Measurements from ENCODE around the gene ST3GAL5.
"Not testable (repeated sequence)": the region's sequence is repeated elsewhere in the genome, so short reads cannot be mapped to it uniquely, and the experiment has no call there.

ST3GAL5 gene

GRCh38 chr2:85852152-85852840 is 36.5 kb downstream of the ST3GAL5 start:
- peaks cover 9% of the 10 kb centered on the region for H3K9me3 Mint-ChIP-seq (ENCODE audit: low read depth)
- H3K36me3 Mint-ChIP-seq, result peaks cover 13% of the 10 kb centered on the region
- H3K27me3 Mint-ChIP-seq, result no peaks in the 10 kb centered on the region

GRCh38 chr2:85851253-85852151 is 37.3 kb downstream of the ST3GAL5 start:
- H3K9me3 Mint-ChIP-seq (ENCODE audit: low read depth), result peaks cover 9% of the 10 kb centered on the region
- H3K4me1 Mint-ChIP-seq (ENCODE audit: low read depth), result peaks cover 69% of the 10 kb centered on the region
- no peaks in the 10 kb centered on the region for H3K27me3 Mint-ChIP-seq
- H3K27ac Mint-ChIP-seq, result peak overlapping the region; percentile 99
- H3K36me3 Mint-ChIP-seq, result peaks cover 16% of the 10 kb centered on the region
- peak overlapping the region; percentile 82 for H3K4me3 Mint-ChIP-seq

More at GRCh38 chr2:85852152-85852840, 36.5 kb downstream of the ST3GAL5 start:
- peaks cover 64% of the 10 kb centered on the region for H3K4me1 Mint-ChIP-seq (ENCODE audit: low read depth)
- H3K4me3 Mint-ChIP-seq, result peak overlapping the region; percentile 82
- H3K27ac Mint-ChIP-seq, result peak overlapping the region; percentile 99

DNA sequence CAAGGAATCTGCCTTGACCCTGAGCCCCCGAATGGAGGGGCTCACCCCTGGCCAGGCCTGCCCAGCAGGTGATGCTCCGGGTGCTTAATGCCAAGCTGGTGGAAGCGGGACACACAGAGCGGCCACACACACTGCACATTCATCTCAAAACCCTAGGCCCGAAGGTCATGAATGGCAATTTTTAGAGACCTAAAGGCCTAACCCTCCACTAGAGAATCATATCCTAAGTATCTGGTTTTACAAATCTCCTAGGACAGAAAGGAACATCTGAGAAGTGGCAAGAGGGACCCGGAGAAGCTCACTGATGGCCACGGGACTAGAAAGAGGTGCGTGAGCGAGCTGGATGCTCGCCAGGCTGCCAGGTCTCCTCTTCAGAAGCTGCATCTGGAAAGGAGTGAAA is 38.3 kb downstream of the ST3GAL5 start:
- Mint-ChIP-seq H3K9me3 (ENCODE audit: low read depth) (peaks cover 6% of the 10 kb centered on the region), H3K36me3 (peaks cover 17% of the 10 kb centered on the region), H3K4me1 (ENCODE audit: low read depth) (peaks cover 73% of the 10 kb centered on the region), H3K27ac (peak overlapping the region; percentile 99), H3K27me3 (no peaks in the 10 kb centered on the region), H3K4me3 (peak overlapping the region; percentile 10)

DNA sequence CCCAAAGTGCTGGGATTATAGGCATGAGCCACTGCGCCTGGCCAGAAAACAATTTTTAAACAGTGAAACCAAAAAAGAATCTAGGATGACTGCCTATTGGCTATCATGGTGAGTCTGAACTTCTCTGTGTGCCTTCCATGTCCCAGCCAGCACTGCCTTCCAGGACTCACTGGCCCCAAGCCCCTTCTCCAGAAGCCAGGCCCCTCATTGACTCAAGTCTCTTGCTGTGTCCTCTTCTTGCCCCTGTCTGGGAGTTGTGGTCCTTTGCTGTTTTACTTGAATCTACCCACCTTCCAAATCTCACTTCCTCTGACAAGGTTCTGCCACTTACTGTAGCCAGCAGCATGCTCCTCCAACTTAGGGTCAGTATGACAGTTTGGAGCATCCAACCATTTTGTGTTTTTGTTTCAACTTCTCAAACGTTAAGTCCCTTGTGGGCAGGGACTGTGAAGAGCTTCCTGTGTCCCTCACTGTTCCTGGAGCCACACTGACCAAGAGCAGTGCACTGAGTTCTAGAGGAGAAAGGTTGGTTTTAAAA is 41.7 kb downstream of the ST3GAL5 start:
- peaks cover 24% of the 10 kb centered on the region for H3K36me3 Mint-ChIP-seq
- no peak overlapping the region for H3K4me3 Mint-ChIP-seq
- peaks cover 40% of the 10 kb centered on the region for H3K4me1 Mint-ChIP-seq (ENCODE audit: low read depth)

DNA sequence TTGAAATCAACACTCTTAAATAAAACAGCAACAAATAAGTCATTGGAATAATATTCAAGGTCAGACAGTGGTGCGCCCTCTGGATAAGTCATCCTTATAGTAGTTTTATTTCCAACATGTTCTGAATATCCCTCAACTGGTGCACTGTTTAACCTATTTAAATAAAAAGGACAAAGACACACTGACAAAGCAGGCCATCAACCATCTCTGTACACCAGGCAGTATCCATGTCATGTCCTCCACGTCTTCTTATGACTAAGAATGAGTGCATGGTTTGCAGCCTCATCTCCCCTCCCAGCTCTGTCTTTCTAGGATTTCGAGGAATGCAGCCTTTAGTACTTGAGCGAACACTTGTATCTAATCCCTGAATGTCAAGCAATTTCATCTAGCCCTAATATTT is 42.4 kb downstream of the ST3GAL5 start:
- Mint-ChIP-seq H3K36me3 (peaks cover 28% of the 10 kb centered on the region), H3K27ac (peak overlapping the region; percentile 73), H3K9me3 (ENCODE audit: low read depth) (no peaks in the 10 kb centered on the region), H3K4me3 (no peak overlapping the region), H3K27me3 (no peaks in the 10 kb centered on the region), H3K4me1 (ENCODE audit: low read depth) (peaks cover 32% of the 10 kb centered on the region)

More for the DNA sequence above, 41.7 kb downstream of the ST3GAL5 start:
- Mint-ChIP-seq H3K27ac (peak overlapping the region; percentile 73), H3K27me3 (no peaks in the 10 kb centered on the region), H3K9me3 (ENCODE audit: low read depth) (no peaks in the 10 kb centered on the region)

- H3K27ac Mint-ChIP-seq, result no peak overlapping the region
- H3K9me3 Mint-ChIP-seq (ENCODE audit: low read depth), result no peaks in the 10 kb centered on the region
- H3K4me3 Mint-ChIP-seq, result no peak overlapping the region
- peaks cover 22% of the 10 kb centered on the region for H3K4me1 Mint-ChIP-seq (ENCODE audit: low read depth)
- H3K27me3 Mint-ChIP-seq, result no peaks in the 10 kb centered on the region
- peaks cover 26% of the 10 kb centered on the region for H3K36me3 Mint-ChIP-seq
These were observed 44.3 kb downstream of the ST3GAL5 start for GRCh38 chr2:85844486-85844885.

DNA sequence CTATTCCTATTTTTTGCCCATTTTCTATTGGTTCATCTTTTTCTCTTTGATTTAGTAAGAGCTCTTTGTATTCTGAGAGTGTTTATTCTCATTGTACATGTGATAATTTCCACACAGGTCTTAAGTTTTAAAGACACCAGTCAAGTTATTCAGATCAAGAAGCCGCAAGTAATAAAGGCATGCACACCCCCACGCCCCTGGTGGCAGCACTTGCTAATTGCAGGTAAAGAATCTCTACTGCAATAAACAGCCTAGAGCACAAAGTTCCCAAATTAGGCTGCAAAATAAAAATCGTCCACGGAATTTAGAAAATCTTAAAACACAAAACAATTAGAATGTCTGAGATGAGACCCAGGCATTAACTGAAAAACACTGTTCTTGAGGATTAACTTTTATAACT is 45.2 kb downstream of the ST3GAL5 start:
- H3K36me3 Mint-ChIP-seq, result peaks cover 26% of the 10 kb centered on the region

DNA sequence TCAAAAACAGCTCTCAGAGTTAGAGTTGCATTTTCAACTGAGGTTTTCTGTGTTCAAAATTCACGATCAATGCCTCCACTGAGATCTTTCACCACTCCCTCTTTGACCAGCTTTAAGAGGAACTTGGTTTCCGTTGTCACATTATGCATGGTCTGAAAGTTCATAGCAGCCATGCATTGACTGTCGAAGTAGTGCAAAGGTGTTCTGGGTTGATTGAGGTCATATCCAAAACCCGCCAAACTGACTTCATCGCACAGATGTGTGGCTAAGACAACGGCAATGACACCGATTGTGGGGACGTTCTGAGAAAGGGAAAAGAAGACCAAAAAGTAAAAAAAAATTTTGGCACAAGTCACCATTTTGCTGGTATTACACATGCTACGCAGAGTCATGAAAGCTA is 48.7 kb downstream of the ST3GAL5 start:
- Mint-ChIP-seq H3K27ac (peak overlapping the region; percentile 83), H3K9me3 (ENCODE audit: low read depth) (no peaks in the 10 kb centered on the region), H3K4me1 (ENCODE audit: low read depth) (peaks cover 11% of the 10 kb centered on the region), H3K4me3 (no peak overlapping the region), H3K27me3 (no peaks in the 10 kb centered on the region), H3K36me3 (peaks cover 17% of the 10 kb centered on the region)

More for the DNA sequence above, 45.2 kb downstream of the ST3GAL5 start:
- Mint-ChIP-seq H3K4me3 (no peak overlapping the region), H3K27me3 (no peaks in the 10 kb centered on the region), H3K4me1 (ENCODE audit: low read depth) (peaks cover 26% of the 10 kb centered on the region), H3K9me3 (ENCODE audit: low read depth) (no peaks in the 10 kb centered on the region), H3K27ac (peak overlapping the region; percentile 11)

DNA sequence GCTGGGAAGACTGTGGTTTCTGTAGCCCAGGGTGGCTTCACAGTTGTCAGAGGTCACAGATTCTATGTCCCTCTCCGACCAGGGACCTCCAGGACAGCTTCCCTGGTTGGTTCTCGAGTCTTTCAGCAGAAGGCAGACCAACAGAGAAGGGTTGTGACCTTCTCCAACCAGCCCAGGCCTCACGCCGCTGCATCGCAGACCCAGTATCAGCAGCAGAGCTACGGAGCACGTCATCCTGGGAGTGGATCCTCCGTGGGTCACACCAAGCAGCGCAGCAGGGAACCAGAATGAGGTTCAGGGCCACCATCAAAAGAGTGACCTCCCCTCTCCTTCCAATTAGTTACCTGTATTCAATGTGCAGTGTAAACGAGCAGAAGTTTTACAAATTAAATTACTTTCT is 49.3 kb downstream of the ST3GAL5 start:
- Mint-ChIP-seq H3K4me1 (ENCODE audit: low read depth) (peaks cover 11% of the 10 kb centered on the region), H3K36me3 (peaks cover 13% of the 10 kb centered on the region), H3K4me3 (no peak overlapping the region), H3K9me3 (ENCODE audit: low read depth) (no peaks in the 10 kb centered on the region), H3K27me3 (no peaks in the 10 kb centered on the region), H3K27ac (no peak overlapping the region)

DNA sequence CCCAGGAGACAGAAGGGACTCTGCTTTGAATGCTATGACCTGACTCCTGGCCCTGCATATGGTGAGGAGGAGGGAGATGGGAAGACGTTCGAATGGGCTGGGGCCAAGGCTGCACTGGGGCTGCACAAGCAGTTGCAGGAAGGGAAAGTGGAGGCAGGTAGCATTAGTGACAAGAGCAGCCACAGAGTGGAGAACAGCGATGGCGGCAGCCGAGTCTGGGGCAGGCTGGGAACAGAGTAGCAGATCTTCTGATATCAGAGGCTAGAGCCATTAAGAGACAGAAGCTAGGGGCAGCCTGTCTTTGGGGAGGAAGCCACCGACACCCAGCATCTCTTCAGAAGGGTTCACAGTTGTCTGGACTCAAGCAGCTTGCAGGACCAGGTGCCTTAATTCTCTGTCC is 50.1 kb downstream of the ST3GAL5 start:
- peaks cover 12% of the 10 kb centered on the region for H3K36me3 Mint-ChIP-seq
- no peaks in the 10 kb centered on the region for H3K9me3 Mint-ChIP-seq (ENCODE audit: low read depth)
- peaks cover 11% of the 10 kb centered on the region for H3K4me1 Mint-ChIP-seq (ENCODE audit: low read depth)
- H3K27me3 Mint-ChIP-seq, result no peaks in the 10 kb centered on the region
- no peak overlapping the region for H3K4me3 Mint-ChIP-seq
- H3K27ac Mint-ChIP-seq, result peak overlapping the region; percentile 69

- H3K4me3 Mint-ChIP-seq, result no peak overlapping the region
- peaks cover 8% of the 10 kb centered on the region for H3K36me3 Mint-ChIP-seq
- H3K27ac Mint-ChIP-seq, result no peak overlapping the region
These were observed 50.6 kb downstream of the ST3GAL5 start for GRCh38 chr2:85838181-85838580.

DNA sequence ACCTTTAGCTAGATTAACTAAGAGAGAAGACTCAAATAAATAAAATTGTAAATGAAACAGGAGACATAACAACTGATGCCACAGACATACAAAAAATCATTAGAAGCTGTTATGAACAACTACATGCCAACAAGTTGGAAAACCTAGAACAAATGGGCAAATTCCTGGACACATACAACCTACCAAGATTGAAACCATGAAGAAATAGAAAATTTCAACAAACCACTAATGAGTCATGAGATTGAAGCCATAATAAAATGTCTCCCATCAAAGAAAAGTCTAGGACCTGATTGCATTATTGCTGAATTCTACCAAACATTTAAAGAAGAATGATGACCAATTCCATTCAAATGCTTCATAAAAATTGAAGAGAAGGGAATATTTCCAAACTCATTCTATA is 54.3 kb downstream of the ST3GAL5 start:
- no peak overlapping the region for H3K27ac Mint-ChIP-seq
- H3K4me1 Mint-ChIP-seq (ENCODE audit: low read depth), result peaks cover 21% of the 10 kb centered on the region
- no peaks in the 10 kb centered on the region for H3K9me3 Mint-ChIP-seq (ENCODE audit: low read depth)
- H3K4me3 Mint-ChIP-seq, result no peak overlapping the region
- no peaks in the 10 kb centered on the region for H3K36me3 Mint-ChIP-seq
- no peaks in the 10 kb centered on the region for H3K27me3 Mint-ChIP-seq

More at GRCh38 chr2:85838181-85838580, 50.6 kb downstream of the ST3GAL5 start:
- no peaks in the 10 kb centered on the region for H3K27me3 Mint-ChIP-seq
- H3K4me1 Mint-ChIP-seq (ENCODE audit: low read depth), result peaks cover 15% of the 10 kb centered on the region
- H3K9me3 Mint-ChIP-seq (ENCODE audit: low read depth), result no peaks in the 10 kb centered on the region

DNA sequence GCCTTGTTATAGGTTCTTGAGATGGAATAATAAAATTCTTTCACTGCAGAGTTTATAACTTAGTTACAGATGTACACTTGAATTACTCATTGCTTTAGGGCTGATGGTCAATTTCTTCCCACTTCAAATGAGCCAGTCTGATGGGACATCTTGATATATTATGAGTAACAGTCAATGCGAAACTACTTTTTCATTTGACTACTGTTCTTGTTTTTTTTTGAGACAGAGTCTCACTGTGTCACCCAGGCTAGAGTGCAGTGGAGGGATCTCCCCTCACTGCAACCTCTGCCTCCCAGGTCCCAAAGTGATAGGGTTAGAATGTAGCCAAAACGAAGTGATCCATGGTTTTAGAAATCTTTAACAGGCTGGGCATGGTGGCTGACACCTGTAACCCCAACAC is 57.1 kb downstream of the ST3GAL5 start:
- H3K27ac Mint-ChIP-seq, result no peak overlapping the region

DNA sequence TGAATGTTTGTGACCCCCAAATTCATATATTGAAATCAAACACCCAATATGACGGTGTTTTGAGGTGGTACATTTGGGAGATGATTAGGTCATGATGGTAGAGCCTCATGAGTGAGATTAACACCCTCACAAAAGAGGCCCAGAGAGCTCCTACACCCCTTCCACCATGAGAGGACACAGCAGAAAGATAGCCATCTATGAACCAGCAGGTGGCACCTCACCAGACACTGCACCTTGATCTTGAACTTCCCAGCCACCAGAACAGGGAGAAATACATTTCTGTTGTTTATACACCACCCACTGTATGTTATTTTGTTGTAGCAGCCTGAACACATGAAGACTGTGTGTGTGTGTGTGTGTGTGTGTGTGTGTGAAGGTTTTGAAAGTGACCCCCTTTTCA is 58.1 kb downstream of the ST3GAL5 start:
- Mint-ChIP-seq H3K27ac (no peak overlapping the region), H3K4me3 (no peak overlapping the region), H3K36me3 (no peaks in the 10 kb centered on the region), H3K4me1 (ENCODE audit: low read depth) (peaks cover 28% of the 10 kb centered on the region), H3K27me3 (no peaks in the 10 kb centered on the region), H3K9me3 (ENCODE audit: low read depth) (no peaks in the 10 kb centered on the region)

More for the DNA sequence above, 57.1 kb downstream of the ST3GAL5 start:
- H3K27me3 Mint-ChIP-seq, result no peaks in the 10 kb centered on the region
- H3K36me3 Mint-ChIP-seq, result no peaks in the 10 kb centered on the region
- H3K9me3 Mint-ChIP-seq (ENCODE audit: low read depth), result no peaks in the 10 kb centered on the region
- no peak overlapping the region for H3K4me3 Mint-ChIP-seq
- H3K4me1 Mint-ChIP-seq (ENCODE audit: low read depth), result peaks cover 28% of the 10 kb centered on the region

- not testable (repeated sequence) for H3K27ac Mint-ChIP-seq; H3K9me3 Mint-ChIP-seq (ENCODE audit: low read depth); H3K4me3 Mint-ChIP-seq; H3K27me3 Mint-ChIP-seq; H3K36me3 Mint-ChIP-seq
- H3K4me1 Mint-ChIP-seq (ENCODE audit: low read depth), result peaks cover 28% of the 10 kb centered on the region
These were observed 59.4 kb downstream of the ST3GAL5 start for GRCh38 chr2:85829394-85829793.
